OCI-LY1 (cell line): ENCODE data around the gene PSMB5.

ENCODE experiments used
- H2AFZ ChIP-seq: fragments of 200-600 bp; sonication (generic), shearing (Covaris generic); 2 replicates; pipeline ENCODE4 v1.6.0; 2014; ENCODE audit warnings: antibody characterized with exemption, mild to moderate bottlenecking, low read length
- H3F3A ChIP-seq: fragments of 200-600 bp; sonication (generic), shearing (Covaris generic); 2 replicates; pipeline ENCODE4 v1.6.0; 2014; ENCODE audit warnings: mild to moderate bottlenecking, antibody characterized with exemption, low read length, moderate library complexity; ENCODE audit not compliant: insufficient read depth
- H3K27ac ChIP-seq: fragments of 200-600 bp; sonication (generic); 2 replicates; pipeline ENCODE4 v1.5.1; 2014; ENCODE audit warnings: low read length, mixed run types, mild to moderate bottlenecking, low read depth; ENCODE audit not compliant: poor library complexity, severe bottlenecking
- H3K27me3 ChIP-seq: fragments of 200-600 bp; sonication (generic); 2 replicates; pipeline ENCODE4 v1.6.0; 2014; ENCODE audit warnings: antibody characterized with exemption, mild to moderate bottlenecking, low read length, moderate library complexity; ENCODE audit not compliant: insufficient read depth
- H3K36me3 ChIP-seq: fragments of 200-600 bp; sonication (generic); 2 replicates; pipeline ENCODE4 v1.6.1; 2014; ENCODE audit warnings: mild to moderate bottlenecking, antibody characterized with exemption, low read length, moderate library complexity, mixed read lengths; ENCODE audit not compliant: insufficient read depth
- H3K4me1 ChIP-seq: fragments of 200-600 bp; sonication (generic); 2 replicates; pipeline ENCODE4 v1.5.1; 2014; ENCODE audit warnings: mild to moderate bottlenecking, low read length, moderate library complexity; ENCODE audit not compliant: insufficient read depth, severe bottlenecking
- H3K4me2 ChIP-seq: fragments of 200-600 bp; sonication (generic), shearing (Covaris generic); 2 replicates; pipeline ENCODE4 v1.6.1; 2014; ENCODE audit warnings: low read length
- H3K4me3 ChIP-seq: fragments of 200-600 bp; sonication (generic); 2 replicates; pipeline ENCODE4 v1.5.1; 2014; ENCODE audit warnings: low read length, low read depth, mild to moderate bottlenecking, mixed read lengths; ENCODE audit not compliant: poor library complexity, severe bottlenecking
- H3K79me2 ChIP-seq: fragments of 200-600 bp; shearing (Covaris generic); 2 replicates; pipeline ENCODE4 v1.6.1; 2016; ENCODE audit warnings: mixed run types, low read length, mixed read lengths; ENCODE audit not compliant: insufficient read depth
- H3K9ac ChIP-seq: fragments of 200-600 bp; sonication (generic), shearing (Covaris generic); 2 replicates; pipeline ENCODE4 v1.6.1; 2014; ENCODE audit warnings: mild to moderate bottlenecking, low read length, mixed read lengths
- H3K9me2 ChIP-seq: fragments of 200-600 bp; sonication (generic), shearing (Covaris generic); 2 replicates; pipeline ENCODE4 v1.6.1; 2014; ENCODE audit warnings: low read depth, mild to moderate bottlenecking, low read length, mixed read lengths
- H3K9me3 ChIP-seq: fragments of 200-600 bp; shearing (Covaris generic); 2 replicates; pipeline ENCODE4 v1.6.1; 2014; ENCODE audit warnings: low read length, mixed read lengths
- H4K20me1 ChIP-seq: fragments of 200-600 bp; sonication (generic), shearing (Covaris generic); 2 replicates; pipeline ENCODE4 v1.6.0; 2016; ENCODE audit warnings: mild to moderate bottlenecking, low read length; ENCODE audit not compliant: insufficient read depth
- CTCF ChIP-seq: fragments of 200-600 bp; sonication (generic), shearing (Covaris generic); IDR thresholded peaks from 2 replicates; pipeline ENCODE4 v1.5.1; 2017; ENCODE audit warnings: mild to moderate bottlenecking, antibody characterized with exemption, low read length, moderate library complexity, mixed read lengths
- EZH2 ChIP-seq: fragments of 200-600 bp; sonication (generic), shearing (Covaris generic); IDR thresholded peaks from 2 replicates; pipeline ENCODE4 v1.8.0; 2017; ENCODE audit warnings: borderline replicate concordance, mixed run types, mild to moderate bottlenecking, antibody characterized with exemption, low read length, moderate library complexity, mixed read lengths

Gene PSMB5

GRCh38 chr14:22977434-22977683 lies 57.3 kb downstream of the PSMB5 start:
- peaks cover 2% of the 10 kb centered on the region; the same call in 1 of the 2 replicates for H3K27me3 ChIP-seq
- peaks cover 15% of the 10 kb centered on the region for H3K4me1 ChIP-seq
- TF ChIP-seq CTCF (no peak), EZH2 (no peak)
- no peaks in the 10 kb centered on the region for H3F3A ChIP-seq
- no peaks in the 10 kb centered on the region for H3K79me2 ChIP-seq
- H4K20me1 ChIP-seq, result no peaks in the 10 kb centered on the region
- no peak overlapping the region for H3K4me3 ChIP-seq
- H3K36me3 ChIP-seq, result no peaks in the 10 kb centered on the region
- no peaks in the 10 kb centered on the region for H3K9me3 ChIP-seq
- no peaks in the 10 kb centered on the region for H3K9me2 ChIP-seq
- H3K27ac ChIP-seq, result no peak overlapping the region
- H3K4me2 ChIP-seq, result no peak overlapping the region
- H3K9ac ChIP-seq, result no peak overlapping the region
- no peak overlapping the region for H2AFZ ChIP-seq

GRCh38 chr14:22976620-22977433 lies 57.9 kb downstream of the PSMB5 start:
- peaks cover 11% of the 10 kb centered on the region for H3K4me1 ChIP-seq
- TF ChIP-seq EZH2 (no peak), CTCF (no peak)
- no peaks in the 10 kb centered on the region for H3K9me3 ChIP-seq
- no peak overlapping the region for H3K27ac ChIP-seq
- no peaks in the 10 kb centered on the region for H3K79me2 ChIP-seq
- no peaks in the 10 kb centered on the region for H4K20me1 ChIP-seq
- no peak overlapping the region for H3K4me3 ChIP-seq
- H3K36me3 ChIP-seq, result no peaks in the 10 kb centered on the region
- no peaks in the 10 kb centered on the region for H3F3A ChIP-seq
- H3K9me2 ChIP-seq, result no peaks in the 10 kb centered on the region
- H3K9ac ChIP-seq, result no peak overlapping the region
- H3K4me2 ChIP-seq, result no peak overlapping the region
- H2AFZ ChIP-seq, result no peak overlapping the region
- H3K27me3 ChIP-seq, result peaks cover 4% of the 10 kb centered on the region; the same call in 1 of the 2 replicates
